ENCODE measurements around the gene FIG4. TPM values are rescaled to one million over a fixed set of nuclear protein-coding genes. Genes with fewer than 3 reads are reported as not detected.

Gene FIG4
- total RNA-seq, result 10 to 100 TPM in 3 of 4 donors, 1 to 10 TPM in 1; 7.9 to 17.5 (median 11.7) TPM

DNA sequence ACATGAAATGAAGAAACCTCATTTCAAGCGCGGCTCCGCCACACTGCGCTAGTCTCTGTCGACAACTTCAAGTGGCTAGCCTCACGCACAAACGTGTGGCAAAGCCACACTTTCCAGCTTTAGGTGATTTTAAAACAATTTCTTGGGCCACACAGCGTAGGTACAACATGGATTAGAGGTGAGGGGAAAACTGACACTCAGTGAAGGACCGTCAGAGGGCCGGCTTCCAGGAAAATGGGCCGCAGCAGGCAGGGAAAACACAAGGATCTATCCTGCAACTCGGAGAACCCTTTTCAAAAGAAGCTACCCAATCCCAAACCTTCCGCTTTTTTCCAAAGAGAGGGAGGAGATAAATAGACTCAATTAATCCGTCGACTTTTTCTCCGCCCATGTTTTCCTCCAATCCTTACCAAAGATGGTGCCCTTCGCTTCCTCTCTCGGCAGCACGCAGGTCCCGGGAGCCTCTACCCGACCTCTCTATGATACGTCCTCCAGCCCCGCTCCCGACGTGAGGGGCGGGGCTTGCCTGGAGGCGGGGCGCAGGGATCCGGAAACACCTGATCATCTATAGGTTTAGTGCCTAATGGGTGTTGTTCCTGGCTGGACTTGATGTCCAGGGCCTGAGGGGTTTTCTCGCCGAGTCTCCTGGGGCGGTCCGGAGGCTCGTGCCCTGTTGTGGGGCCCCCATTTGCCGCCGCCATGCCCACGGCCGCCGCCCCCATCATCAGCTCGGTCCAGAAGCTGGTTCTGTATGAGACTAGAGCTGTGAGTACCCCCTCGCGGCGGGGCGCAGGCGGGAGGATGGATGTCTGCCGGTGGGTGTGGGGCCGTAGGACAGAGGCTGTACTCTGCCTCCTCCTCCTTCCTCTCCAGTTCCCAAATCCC lies at the start of gene FIG4, which contains the start of gene AK9:
Gene FIG4 (plus strand): TSS at position 560 of the 885 bp plus-strand sequence. CDS start 140 bp downstream, at position 700.
Gene AK9 (minus strand): TSS at position 466 of the 885 bp plus-strand sequence. CDS start 15,457 bp downstream, outside the sequence.
- Histone ChIP-seq H3K4me1 (peaks cover 32% of the 10 kb centered on the region), H3K27ac (peak within 1 kb of the TSS; percentile 87), H3K27me3 (no peaks in the 10 kb centered on the region), H3K4me3 (peak within 1 kb of the TSS; percentile 71), H3K36me3 (peaks cover 3% of the 10 kb centered on the region), H3K9me3 (no peaks in the 10 kb centered on the region)
- TF ChIP-seq, protein P1, sequence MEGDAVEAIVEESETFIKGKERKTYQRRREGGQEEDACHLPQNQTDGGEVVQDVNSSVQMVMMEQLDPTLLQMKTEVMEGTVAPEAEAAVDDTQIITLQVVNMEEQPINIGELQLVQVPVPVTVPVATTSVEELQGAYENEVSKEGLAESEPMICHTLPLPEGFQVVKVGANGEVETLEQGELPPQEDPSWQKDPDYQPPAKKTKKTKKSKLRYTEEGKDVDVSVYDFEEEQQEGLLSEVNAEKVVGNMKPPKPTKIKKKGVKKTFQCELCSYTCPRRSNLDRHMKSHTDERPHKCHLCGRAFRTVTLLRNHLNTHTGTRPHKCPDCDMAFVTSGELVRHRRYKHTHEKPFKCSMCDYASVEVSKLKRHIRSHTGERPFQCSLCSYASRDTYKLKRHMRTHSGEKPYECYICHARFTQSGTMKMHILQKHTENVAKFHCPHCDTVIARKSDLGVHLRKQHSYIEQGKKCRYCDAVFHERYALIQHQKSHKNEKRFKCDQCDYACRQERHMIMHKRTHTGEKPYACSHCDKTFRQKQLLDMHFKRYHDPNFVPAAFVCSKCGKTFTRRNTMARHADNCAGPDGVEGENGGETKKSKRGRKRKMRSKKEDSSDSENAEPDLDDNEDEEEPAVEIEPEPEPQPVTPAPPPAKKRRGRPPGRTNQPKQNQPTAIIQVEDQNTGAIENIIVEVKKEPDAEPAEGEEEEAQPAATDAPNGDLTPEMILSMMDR (IDR thresholded peaks at IDR 0.05), result peak in 1 of 2 donors; percentile 11
- TF ChIP-seq POLR2A (IDR thresholded peaks at IDR 0.05) (peak in 1 of 2 donors; percentile 26), POLR2AphosphoS5 (IDR thresholded peaks at IDR 0.05) (peak in 1 of 3 donors; percentile 20), EP300 (IDR thresholded peaks at IDR 0.05) (no peak)
- under 1% methylated on average over 45 of the region's 47 CpGs for WGBS
- peak; percentile 95 to 96 for DNase-seq (ENCODE audit: low spot score in 2 of 2)

DNA sequence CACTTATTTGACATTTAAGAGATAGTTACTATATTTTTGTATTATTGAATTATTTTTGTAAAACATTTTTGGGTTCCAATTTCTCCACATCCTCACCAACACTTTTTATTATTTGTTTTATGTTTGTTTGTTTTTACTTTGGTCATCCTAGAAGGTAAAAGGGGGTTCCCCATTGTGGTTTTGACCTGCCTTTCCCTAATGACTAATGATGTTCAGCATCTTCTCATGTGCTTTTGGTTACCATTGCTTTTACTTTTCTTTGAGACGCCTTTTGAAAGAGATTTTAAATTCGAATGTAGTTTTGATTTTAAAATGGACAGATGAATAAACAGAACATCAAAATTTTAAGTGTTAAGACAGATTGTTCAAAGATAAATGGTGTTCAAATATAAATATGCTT lies 47.0 kb upstream of the FIG4 start:
- no peak for TF ChIP-seq EP300 (IDR thresholded peaks at IDR 0.05)
- TF ChIP-seq POLR2A (IDR thresholded peaks at IDR 0.05), result no peak
- no peak for TF ChIP-seq POLR2AphosphoS5 (IDR thresholded peaks at IDR 0.05)
- TF ChIP-seq, protein P1 (IDR thresholded peaks at IDR 0.05), result no peak
- H3K4me1 ChIP-seq, result no peaks in the 10 kb centered on the region
- no peaks in the 10 kb centered on the region for H3K27me3 ChIP-seq
- WGBS, result 88% methylated on average over 2 of the region's 2 CpGs
- no peak overlapping the region for H3K4me3 ChIP-seq
- no peaks in the 10 kb centered on the region for H3K9me3 ChIP-seq
- no peak for DNase-seq (ENCODE audit: low spot score in 2 of 2)
- H3K36me3 ChIP-seq, result no peaks in the 10 kb centered on the region
- no peak overlapping the region for H3K27ac ChIP-seq

DNA sequence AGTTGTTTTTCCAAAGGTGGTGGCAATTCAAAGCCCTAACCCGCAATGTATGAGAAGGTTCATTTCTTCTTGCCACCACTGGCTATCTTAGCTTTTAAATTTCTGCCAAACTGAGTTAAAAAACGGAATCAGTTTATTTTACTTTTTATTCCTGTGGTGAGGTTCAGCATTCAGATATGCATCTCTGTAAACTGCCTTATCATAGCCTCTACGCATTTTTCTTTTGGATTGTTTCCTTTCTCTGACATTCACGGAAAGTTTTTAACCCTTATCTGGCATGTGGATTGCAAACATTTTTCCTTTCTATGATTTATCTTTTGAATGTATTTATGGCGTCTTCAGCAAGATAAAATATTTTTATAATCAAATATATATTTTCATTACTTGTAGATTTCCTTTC lies 37.8 kb upstream of the FIG4 start:
- Histone ChIP-seq H3K9me3 (no peaks in the 10 kb centered on the region), H3K27me3 (no peaks in the 10 kb centered on the region), H3K27ac (no peak overlapping the region), H3K4me1 (no peaks in the 10 kb centered on the region), H3K36me3 (peaks cover 2% of the 10 kb centered on the region), H3K4me3 (no peak overlapping the region)
- DNase-seq (ENCODE audit: low spot score in 2 of 2), result no peak
- 56% methylated on average over 5 of the region's 5 CpGs for WGBS
- TF ChIP-seq EP300 (IDR thresholded peaks at IDR 0.05), result no peak
- no peak for TF ChIP-seq POLR2A (IDR thresholded peaks at IDR 0.05)
- TF ChIP-seq, protein P1 (IDR thresholded peaks at IDR 0.05), result no peak
- no peak for TF ChIP-seq POLR2AphosphoS5 (IDR thresholded peaks at IDR 0.05)

DNA sequence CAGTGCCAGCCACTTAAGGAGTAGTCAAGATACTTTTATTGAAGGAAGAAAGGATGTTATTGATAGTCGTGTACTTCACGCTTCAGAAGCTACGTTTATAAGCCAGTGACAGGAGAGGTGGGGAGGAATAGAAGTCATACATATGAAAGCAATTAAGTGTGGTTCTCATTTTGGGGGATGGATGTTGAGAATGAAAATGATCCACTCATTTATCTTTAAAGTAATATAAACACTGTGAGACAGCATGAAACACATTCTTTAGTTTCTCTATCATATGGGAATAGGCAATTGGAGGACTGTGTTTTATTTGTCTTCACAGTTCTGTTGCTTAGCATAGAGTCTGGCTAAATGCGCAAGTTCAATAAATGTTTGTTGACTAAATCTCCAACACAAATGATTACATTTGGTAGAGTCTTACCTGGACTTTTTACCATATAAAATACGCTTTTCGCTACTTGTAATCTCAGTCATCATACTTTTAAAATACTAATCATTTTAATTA lies 35.3 kb upstream of the FIG4 start:
- 87% methylated on average over 6 of the region's 6 CpGs for WGBS
- no peak for DNase-seq (ENCODE audit: low spot score in 2 of 2)
- Histone ChIP-seq H3K27me3 (no peaks in the 10 kb centered on the region), H3K4me1 (no peaks in the 10 kb centered on the region), H3K4me3 (no peak overlapping the region), H3K9me3 (no peaks in the 10 kb centered on the region), H3K27ac (no peak overlapping the region), H3K36me3 (peaks cover 3% of the 10 kb centered on the region)
- TF ChIP-seq POLR2AphosphoS5 (IDR thresholded peaks at IDR 0.05), result no peak
- TF ChIP-seq EP300 (IDR thresholded peaks at IDR 0.05), result no peak
- TF ChIP-seq POLR2A (IDR thresholded peaks at IDR 0.05), result no peak
- TF ChIP-seq, protein P1 (IDR thresholded peaks at IDR 0.05), result no peak
